Keratinocyte (primary cell): ENCODE data around the gene HDGF.

Experiments
- CTCF ChIP-seq, 3 experiments: IDR thresholded peaks in 1 of 3; conservative IDR thresholded peaks in 1 of 3; optimal IDR thresholded peaks in 1 of 3; 2 replicates in 2 of 3; 3 replicates in 1 of 3; pipeline versions ENCODE3 to v1.5.1; 2011; ENCODE audit warnings: low read length in 3 of 3, mild to moderate bottlenecking in 3 of 3, moderate library complexity in 2 of 3, control low read depth in 1 of 3, inconsistent platforms in 1 of 3; ENCODE audit not compliant: insufficient read depth in 2 of 3; ENCODE audit errors: extremely low read depth in 1 of 3
- EZH2 ChIP-seq: IDR thresholded peaks from one replicate; pipeline ENCODE4 v1.6.1; 2012; ENCODE audit warnings: inconsistent platforms, mild to moderate bottlenecking, low read length, moderate library complexity

- TF ChIP-seq CTCF (optimal IDR thresholded peaks at IDR 0.05 in 1 of 3, IDR thresholded peaks at IDR 0.05 in 1 of 3, conservative IDR thresholded peaks at IDR 0.05 in 1 of 3; ENCODE audit: extremely low read depth in 1 of 3, insufficient read depth in 2 of 3, low read length in 3 of 3) (no peak), EZH2 (no peak)
Observed at GRCh38 chr1:156744344-156744743, 7.1 kb downstream of the HDGF start.
